Body of pancreas (tissue), 4 donors: ENCODE measurements around the gene TLR7.

Source experiments
- POLR2A ChIP-seq, 3 donors: fragments of 450-650 bp; IDR thresholded peaks; one replicate each; pipeline ENCODE4 v1.6.1; 2016; ENCODE audit warnings: antibody characterized with exemption in 3 of 3, mild to moderate bottlenecking in 2 of 3
- TF ChIP-seq, protein P1 (sequence below), 7 experiments: fragments of 450-650 bp in 4 of 7; fragments of 200-600 bp in 3 of 7; sonication (generic) in 3 of 7; IDR thresholded peaks; one replicate each; pipeline ENCODE4 v1.5.1; 2016 to 2019; ENCODE audit warnings: antibody characterized with exemption in 7 of 7

DNA sequence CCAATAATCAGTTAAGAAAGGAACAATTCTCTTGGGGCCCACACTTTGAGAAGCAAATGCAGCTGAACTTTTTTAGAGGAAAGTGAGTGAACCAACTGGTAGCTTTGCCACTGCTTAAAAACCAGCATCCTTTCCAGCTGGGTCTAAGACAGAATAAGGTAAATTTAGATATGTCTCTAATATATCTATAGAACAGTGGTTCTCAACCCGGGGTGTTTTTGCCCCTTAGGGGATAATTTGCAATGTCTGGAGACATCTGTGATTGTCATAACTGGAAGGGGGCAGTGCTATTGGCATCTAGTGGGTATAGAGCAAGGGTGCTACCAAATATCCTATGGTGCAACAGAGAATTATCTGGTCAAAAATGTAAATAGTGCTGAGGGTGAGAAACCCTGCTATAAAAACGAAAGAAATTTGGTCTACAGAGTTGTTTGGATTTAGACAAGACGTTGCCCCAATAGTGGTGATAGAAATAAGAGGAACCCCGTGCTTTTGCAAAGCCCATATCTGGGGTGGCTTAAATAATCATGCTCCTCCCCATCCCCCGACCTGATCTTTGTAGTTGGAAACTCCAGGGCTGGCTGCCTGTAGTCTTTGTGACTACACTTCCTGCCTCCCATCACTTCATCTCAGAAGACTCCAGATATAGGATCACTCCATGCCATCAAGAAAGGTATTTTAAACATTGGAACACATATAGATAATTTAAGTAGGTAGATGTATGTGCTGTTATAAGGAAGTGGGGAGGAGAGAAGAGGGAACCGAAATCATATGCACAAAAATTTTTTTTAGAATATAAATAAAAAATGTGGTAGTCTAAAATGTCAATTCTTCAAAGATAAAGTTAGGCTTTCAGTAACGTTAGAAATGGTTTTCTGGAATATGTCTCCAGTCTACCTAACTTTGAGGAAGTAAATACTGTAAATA, at the start of gene TLR7:
- TF ChIP-seq POLR2A (IDR thresholded peaks at IDR 0.05): no peak
- TF ChIP-seq, protein P1, sequence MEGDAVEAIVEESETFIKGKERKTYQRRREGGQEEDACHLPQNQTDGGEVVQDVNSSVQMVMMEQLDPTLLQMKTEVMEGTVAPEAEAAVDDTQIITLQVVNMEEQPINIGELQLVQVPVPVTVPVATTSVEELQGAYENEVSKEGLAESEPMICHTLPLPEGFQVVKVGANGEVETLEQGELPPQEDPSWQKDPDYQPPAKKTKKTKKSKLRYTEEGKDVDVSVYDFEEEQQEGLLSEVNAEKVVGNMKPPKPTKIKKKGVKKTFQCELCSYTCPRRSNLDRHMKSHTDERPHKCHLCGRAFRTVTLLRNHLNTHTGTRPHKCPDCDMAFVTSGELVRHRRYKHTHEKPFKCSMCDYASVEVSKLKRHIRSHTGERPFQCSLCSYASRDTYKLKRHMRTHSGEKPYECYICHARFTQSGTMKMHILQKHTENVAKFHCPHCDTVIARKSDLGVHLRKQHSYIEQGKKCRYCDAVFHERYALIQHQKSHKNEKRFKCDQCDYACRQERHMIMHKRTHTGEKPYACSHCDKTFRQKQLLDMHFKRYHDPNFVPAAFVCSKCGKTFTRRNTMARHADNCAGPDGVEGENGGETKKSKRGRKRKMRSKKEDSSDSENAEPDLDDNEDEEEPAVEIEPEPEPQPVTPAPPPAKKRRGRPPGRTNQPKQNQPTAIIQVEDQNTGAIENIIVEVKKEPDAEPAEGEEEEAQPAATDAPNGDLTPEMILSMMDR (IDR thresholded peaks at IDR 0.05): no peak
